ENCODE data around the gene INTS6.

DNA sequence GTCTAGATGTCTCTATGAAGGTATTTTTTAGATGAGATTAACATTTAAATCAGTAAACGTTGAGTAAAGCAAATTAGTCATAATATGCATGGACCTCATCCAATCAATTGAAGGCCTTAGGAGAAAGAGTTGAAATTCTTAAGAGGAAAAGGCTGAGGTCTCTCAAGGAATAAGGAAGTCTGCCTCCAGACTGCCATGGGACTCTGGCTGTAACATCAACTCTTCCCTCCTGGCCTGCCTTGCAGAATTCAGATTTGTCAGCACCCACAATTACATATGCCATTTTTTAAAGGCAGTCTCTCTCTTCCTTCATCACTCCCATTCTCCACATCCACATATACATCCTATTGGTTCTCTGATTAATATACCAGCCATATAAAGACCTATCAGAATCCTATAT, 28.8 kb upstream of the INTS6 start:
- TF ChIP-seq, protein P1, sequence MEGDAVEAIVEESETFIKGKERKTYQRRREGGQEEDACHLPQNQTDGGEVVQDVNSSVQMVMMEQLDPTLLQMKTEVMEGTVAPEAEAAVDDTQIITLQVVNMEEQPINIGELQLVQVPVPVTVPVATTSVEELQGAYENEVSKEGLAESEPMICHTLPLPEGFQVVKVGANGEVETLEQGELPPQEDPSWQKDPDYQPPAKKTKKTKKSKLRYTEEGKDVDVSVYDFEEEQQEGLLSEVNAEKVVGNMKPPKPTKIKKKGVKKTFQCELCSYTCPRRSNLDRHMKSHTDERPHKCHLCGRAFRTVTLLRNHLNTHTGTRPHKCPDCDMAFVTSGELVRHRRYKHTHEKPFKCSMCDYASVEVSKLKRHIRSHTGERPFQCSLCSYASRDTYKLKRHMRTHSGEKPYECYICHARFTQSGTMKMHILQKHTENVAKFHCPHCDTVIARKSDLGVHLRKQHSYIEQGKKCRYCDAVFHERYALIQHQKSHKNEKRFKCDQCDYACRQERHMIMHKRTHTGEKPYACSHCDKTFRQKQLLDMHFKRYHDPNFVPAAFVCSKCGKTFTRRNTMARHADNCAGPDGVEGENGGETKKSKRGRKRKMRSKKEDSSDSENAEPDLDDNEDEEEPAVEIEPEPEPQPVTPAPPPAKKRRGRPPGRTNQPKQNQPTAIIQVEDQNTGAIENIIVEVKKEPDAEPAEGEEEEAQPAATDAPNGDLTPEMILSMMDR (conservative IDR thresholded peaks at IDR 0.05; ENCODE audit: low read depth, low read length): no peak
- TF ChIP-seq POLR2A (IDR thresholded peaks at IDR 0.05; ENCODE audit: low read depth, low read length) (no peak), SMC3 (IDR thresholded peaks at IDR 0.05; ENCODE audit: low read depth, low read length) (no peak), RAD21 (IDR thresholded peaks at IDR 0.05; ENCODE audit: low read length) (no peak), MAZ (IDR thresholded peaks at IDR 0.05; ENCODE audit: borderline replicate concordance, low read depth, low read length) (no peak), MAFK (IDR thresholded peaks at IDR 0.05; ENCODE audit: low read depth, low read length) (no peak)
- TF ChIP-seq, protein P2, sequence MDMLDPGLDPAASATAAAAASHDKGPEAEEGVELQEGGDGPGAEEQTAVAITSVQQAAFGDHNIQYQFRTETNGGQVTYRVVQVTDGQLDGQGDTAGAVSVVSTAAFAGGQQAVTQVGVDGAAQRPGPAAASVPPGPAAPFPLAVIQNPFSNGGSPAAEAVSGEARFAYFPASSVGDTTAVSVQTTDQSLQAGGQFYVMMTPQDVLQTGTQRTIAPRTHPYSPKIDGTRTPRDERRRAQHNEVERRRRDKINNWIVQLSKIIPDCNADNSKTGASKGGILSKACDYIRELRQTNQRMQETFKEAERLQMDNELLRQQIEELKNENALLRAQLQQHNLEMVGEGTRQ (IDR thresholded peaks at IDR 0.05; ENCODE audit: low read depth, low read length): no peak
